Right lobe of liver (tissue), 4 donors: ENCODE data around the gene CREB3L4.

Experiments used
- POLR2A ChIP-seq: fragments of 450-650 bp; IDR thresholded peaks from one replicate; pipeline ENCODE4 v1.6.1; 2017; ENCODE audit warnings: antibody characterized with exemption, mild to moderate bottlenecking
- TF ChIP-seq, protein P1 (sequence below), 4 donors: fragments of 200-600 bp in 3 of 4; fragments of 450-650 bp in 1 of 4; IDR thresholded peaks; one replicate each; pipeline versions ENCODE4 v1.5.1 to v1.8.0; 2016 to 2022; ENCODE audit warnings: antibody characterized with exemption in 4 of 4, mild to moderate bottlenecking in 2 of 4
- donor health status: DM: no; HTN: no; CAD: no.
- donor health status: DM: no; HTN: no; CAD: no.
- donor health status: DM: no; HTN: yes; CAD: no.

DNA sequence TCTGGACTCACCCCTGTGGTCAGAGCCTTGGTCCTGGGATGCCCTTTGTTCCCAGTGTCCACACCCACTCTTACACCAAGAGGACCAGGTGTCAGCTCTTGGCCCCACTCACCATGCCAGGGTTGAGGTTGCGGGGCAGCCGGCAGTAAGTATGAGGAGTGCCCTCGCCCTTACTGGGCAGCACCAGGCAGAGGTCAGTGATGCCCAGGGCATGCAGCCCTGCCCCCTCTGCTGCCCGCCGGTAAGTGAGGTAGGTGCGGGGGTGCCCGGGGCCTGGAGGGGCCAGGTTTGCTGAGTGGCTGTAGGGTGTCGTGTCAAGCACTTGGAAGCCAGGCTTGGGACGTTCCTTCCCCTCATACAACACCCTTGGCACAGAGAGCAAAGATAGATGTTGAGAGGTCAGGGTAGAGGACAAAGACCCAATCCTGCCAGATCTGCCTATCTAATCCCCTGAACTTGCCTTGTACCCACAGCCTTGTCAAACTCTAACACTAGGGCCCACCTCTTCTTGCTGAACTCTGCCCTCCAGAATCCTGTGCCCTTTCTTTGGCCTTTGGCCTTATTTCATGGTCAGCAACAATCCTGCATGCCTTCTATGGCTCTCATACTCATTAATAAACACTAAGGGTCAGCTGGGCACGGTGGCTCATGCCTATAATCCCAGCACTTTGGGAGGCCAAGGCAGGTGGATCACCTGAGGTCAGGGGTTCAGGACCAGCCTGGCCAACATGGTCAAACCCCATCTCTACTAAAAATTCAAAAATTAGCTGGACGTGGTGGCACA lies 24.7 kb upstream of the CREB3L4 start:
- TF ChIP-seq, protein P1, sequence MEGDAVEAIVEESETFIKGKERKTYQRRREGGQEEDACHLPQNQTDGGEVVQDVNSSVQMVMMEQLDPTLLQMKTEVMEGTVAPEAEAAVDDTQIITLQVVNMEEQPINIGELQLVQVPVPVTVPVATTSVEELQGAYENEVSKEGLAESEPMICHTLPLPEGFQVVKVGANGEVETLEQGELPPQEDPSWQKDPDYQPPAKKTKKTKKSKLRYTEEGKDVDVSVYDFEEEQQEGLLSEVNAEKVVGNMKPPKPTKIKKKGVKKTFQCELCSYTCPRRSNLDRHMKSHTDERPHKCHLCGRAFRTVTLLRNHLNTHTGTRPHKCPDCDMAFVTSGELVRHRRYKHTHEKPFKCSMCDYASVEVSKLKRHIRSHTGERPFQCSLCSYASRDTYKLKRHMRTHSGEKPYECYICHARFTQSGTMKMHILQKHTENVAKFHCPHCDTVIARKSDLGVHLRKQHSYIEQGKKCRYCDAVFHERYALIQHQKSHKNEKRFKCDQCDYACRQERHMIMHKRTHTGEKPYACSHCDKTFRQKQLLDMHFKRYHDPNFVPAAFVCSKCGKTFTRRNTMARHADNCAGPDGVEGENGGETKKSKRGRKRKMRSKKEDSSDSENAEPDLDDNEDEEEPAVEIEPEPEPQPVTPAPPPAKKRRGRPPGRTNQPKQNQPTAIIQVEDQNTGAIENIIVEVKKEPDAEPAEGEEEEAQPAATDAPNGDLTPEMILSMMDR (IDR thresholded peaks at IDR 0.05): no peak
- TF ChIP-seq POLR2A: no peak
